ENCODE measurements around the gene SYT5.

GRCh38 chr19:55175117-55175867 lies 4.8 kb downstream of the SYT5 start:
- TF ChIP-seq, protein P1, sequence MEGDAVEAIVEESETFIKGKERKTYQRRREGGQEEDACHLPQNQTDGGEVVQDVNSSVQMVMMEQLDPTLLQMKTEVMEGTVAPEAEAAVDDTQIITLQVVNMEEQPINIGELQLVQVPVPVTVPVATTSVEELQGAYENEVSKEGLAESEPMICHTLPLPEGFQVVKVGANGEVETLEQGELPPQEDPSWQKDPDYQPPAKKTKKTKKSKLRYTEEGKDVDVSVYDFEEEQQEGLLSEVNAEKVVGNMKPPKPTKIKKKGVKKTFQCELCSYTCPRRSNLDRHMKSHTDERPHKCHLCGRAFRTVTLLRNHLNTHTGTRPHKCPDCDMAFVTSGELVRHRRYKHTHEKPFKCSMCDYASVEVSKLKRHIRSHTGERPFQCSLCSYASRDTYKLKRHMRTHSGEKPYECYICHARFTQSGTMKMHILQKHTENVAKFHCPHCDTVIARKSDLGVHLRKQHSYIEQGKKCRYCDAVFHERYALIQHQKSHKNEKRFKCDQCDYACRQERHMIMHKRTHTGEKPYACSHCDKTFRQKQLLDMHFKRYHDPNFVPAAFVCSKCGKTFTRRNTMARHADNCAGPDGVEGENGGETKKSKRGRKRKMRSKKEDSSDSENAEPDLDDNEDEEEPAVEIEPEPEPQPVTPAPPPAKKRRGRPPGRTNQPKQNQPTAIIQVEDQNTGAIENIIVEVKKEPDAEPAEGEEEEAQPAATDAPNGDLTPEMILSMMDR (conservative IDR thresholded peaks at IDR 0.05): no peak
- TF ChIP-seq EZH2 (IDR thresholded peaks at IDR 0.05; ENCODE audit: low read depth): no peak

All from PC-9 (cell line).